ENCODE data around the gene PCBP2. TPM values are rescaled to one million over a fixed set of nuclear protein-coding genes. Genes with fewer than 3 reads are reported as not detected.
A peak's percentile ranks its signal among the peaks of the same experiment; 100 is the strongest.
"Not testable (repeated sequence)": the region's sequence is repeated elsewhere in the genome, so short reads cannot be mapped to it uniquely, and the experiment has no call there.

The PCBP2 gene
- total RNA-seq, 2 experiments from 2014 or later = 813 to 836 TPM

GRCh38 chr12:53423597-53423996 lies 28.3 kb upstream of the PCBP2 start, which contains the start of gene AMHR2:
AMHR2 (plus strand) TSS chr12:53423855; CDS start chr12:53423935, 80 bp downstream.
- no peaks in the 10 kb centered on the region for H3K36me3 Mint-ChIP-seq (ENCODE audit: low read depth)
- H3K4me1 Mint-ChIP-seq (ENCODE audit: low read depth) = peaks cover 11% of the 10 kb centered on the region
- no peak for ATAC-seq
- peak within 1 kb of the TSS; percentile 26 for H3K27ac Mint-ChIP-seq
- H3K4me3 Mint-ChIP-seq = no peak within 1 kb of the TSS
- no peaks in the 10 kb centered on the region for H3K9me3 Mint-ChIP-seq (ENCODE audit: insufficient read depth)
- DNase-seq = no peak
- CTCF ChIA-PET = interaction anchor here (0.8 to 7.5 kb wide), 5 partner anchors 69 to 103 kb away, joined by 3 to 171 read pairs (median 3); no protein-coding TSS in a partner anchor
- POLR2A ChIA-PET = no interaction called here
- H3K27me3 Mint-ChIP-seq (ENCODE audit: low read depth) = no peaks in the 10 kb centered on the region

- H3K4me1 Mint-ChIP-seq (ENCODE audit: low read depth) = peaks cover 11% of the 10 kb centered on the region
- POLR2A ChIA-PET = interaction anchor here (0.7 to 1.2 kb wide), 2 partner anchors 13 to 100 kb away, joined by 3 read pairs; no protein-coding TSS in a partner anchor
- no peak overlapping the region for H3K27ac Mint-ChIP-seq
- no peaks in the 10 kb centered on the region for H3K9me3 Mint-ChIP-seq (ENCODE audit: insufficient read depth)
- no peaks in the 10 kb centered on the region for H3K36me3 Mint-ChIP-seq (ENCODE audit: low read depth)
- H3K27me3 Mint-ChIP-seq (ENCODE audit: low read depth) = no peaks in the 10 kb centered on the region
- H3K4me3 Mint-ChIP-seq = no peak overlapping the region
- CTCF ChIA-PET = interaction anchor here (1.0 to 7.5 kb wide), 6 partner anchors 8 to 266 kb away, joined by 3 to 171 read pairs (median 4); partner anchors contain the start of gene AAAS
- DNase-seq (no peak), ATAC-seq (no peak)
Observed at GRCh38 chr12:53424626-53425514, 27.0 kb upstream of the PCBP2 start.

- Mint-ChIP-seq H3K4me1 (ENCODE audit: low read depth) (peaks cover 10% of the 10 kb centered on the region), H3K27ac (no peak overlapping the region), H3K36me3 (ENCODE audit: low read depth) (no peaks in the 10 kb centered on the region), H3K9me3 (ENCODE audit: insufficient read depth) (no peaks in the 10 kb centered on the region), H3K4me3 (no peak overlapping the region), H3K27me3 (ENCODE audit: low read depth) (no peaks in the 10 kb centered on the region)
- ATAC-seq = no peak
- ChIA-PET CTCF (interaction anchor here (1.0 to 7.5 kb wide), 6 partner anchors 9 to 266 kb away, joined by 3 to 171 read pairs (median 4); partner anchors contain the start of gene AAAS), POLR2A (interaction anchor here (1.0 to 1.2 kb wide), 3 partner anchors 15 to 117 kb away, joined by 3 read pairs; no protein-coding TSS in a partner anchor)
- DNase-seq = no peak
Observed at GRCh38 chr12:53425515-53426150, 26.3 kb upstream of the PCBP2 start.

DNA sequence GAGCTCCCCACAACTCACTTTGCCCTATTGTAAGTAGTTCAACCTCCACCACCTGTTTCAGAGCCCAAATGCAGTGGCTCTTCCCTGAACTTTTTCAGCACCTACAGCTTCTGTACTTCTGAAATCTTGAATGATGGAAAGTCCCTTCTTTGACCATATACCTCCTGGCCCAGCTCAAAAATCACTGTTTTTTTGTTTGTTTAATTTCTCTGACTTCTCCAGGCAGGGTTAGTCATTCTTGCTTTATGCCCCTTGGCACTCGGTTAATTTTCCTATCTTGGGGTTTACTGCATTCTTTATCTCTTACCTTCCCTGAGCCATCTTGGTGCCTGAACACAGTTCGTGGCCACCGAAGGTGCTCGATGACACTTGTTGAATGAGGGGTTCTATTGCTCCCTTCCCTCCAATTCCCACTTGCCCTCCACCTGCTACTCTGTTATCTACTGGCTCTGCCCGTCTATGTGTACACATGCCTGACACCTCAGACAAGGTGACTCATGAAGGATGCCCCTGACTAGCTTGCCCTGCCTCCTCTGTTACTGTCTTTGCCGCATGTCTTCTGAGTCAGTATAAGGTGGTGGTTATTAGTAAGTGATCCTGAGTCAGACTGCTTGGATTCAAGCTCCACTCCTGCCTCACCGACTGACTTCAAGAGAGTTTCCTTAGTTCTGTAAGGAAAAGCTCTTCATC lies 23.9 kb upstream of the PCBP2 start:
- ChIA-PET POLR2A (interaction anchor here (1.5 kb wide), 1 partner anchor 48 kb away, joined by 4 read pairs; the partner anchor contains the start of gene SP1), CTCF (interaction anchor here (0.9 to 2.3 kb wide), 4 partner anchors 46 to 107 kb away, joined by 3 to 16 read pairs (median 4); partner anchors contain the start of gene AAAS)
- Mint-ChIP-seq H3K4me1 (ENCODE audit: low read depth) (no peaks in the 10 kb centered on the region), H3K9me3 (ENCODE audit: insufficient read depth) (no peaks in the 10 kb centered on the region), H3K4me3 (no peak overlapping the region), H3K27ac (no peak overlapping the region), H3K36me3 (ENCODE audit: low read depth) (no peaks in the 10 kb centered on the region), H3K27me3 (ENCODE audit: low read depth) (no peaks in the 10 kb centered on the region)
- no peak for ATAC-seq
- DNase-seq = no peak

GRCh38 chr12:53428741-53429140 lies 23.2 kb upstream of the PCBP2 start:
- no peak for ATAC-seq
- CTCF ChIA-PET = interaction anchor here (1.4 to 2.3 kb wide), 2 partner anchors 76 to 108 kb away, joined by 4 to 16 read pairs; partner anchors contain the start of gene AAAS
- H3K4me3 Mint-ChIP-seq = no peak overlapping the region
- no peaks in the 10 kb centered on the region for H3K9me3 Mint-ChIP-seq (ENCODE audit: insufficient read depth)
- no peak for DNase-seq
- no peaks in the 10 kb centered on the region for H3K4me1 Mint-ChIP-seq (ENCODE audit: low read depth)
- H3K36me3 Mint-ChIP-seq (ENCODE audit: low read depth) = no peaks in the 10 kb centered on the region
- no peak overlapping the region for H3K27ac Mint-ChIP-seq
- no peaks in the 10 kb centered on the region for H3K27me3 Mint-ChIP-seq (ENCODE audit: low read depth)
- POLR2A ChIA-PET = interaction anchor here (1.5 kb wide), 1 partner anchor 49 kb away, joined by 4 read pairs; the partner anchor contains the start of gene SP1

DNA sequence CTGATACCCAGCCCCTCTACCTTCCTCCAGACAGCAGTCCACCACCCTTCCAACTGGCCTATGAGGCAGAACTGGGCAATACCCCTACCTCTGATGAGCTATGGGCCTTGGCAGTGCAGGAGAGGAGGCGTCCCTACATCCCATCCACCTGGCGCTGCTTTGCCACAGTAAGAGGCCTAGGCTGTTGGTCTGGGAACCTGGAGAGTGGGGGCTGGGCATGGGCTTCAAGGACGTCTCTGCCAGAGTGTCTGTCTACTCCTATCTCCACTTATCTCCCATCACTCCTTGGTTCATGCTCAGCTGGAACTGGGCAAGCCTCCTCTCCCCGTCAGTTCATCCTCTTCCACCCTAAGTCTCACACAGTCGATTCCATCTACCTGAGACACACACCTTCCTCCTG lies 21.8 kb upstream of the PCBP2 start:
- H3K9me3 Mint-ChIP-seq (ENCODE audit: insufficient read depth) = no peaks in the 10 kb centered on the region
- DNase-seq = no peak
- ATAC-seq = no peak
- CTCF ChIA-PET = interaction anchor here (1.2 to 4.4 kb wide), 3 partner anchors 9 to 109 kb away, joined by 4 to 18 read pairs (median 13); partner anchors contain the start of gene AAAS
- no peak overlapping the region for H3K4me3 Mint-ChIP-seq
- H3K27me3 Mint-ChIP-seq (ENCODE audit: low read depth) = no peaks in the 10 kb centered on the region
- H3K36me3 Mint-ChIP-seq (ENCODE audit: low read depth) = no peaks in the 10 kb centered on the region
- H3K4me1 Mint-ChIP-seq (ENCODE audit: low read depth) = no peaks in the 10 kb centered on the region
- H3K27ac Mint-ChIP-seq = no peak overlapping the region
- POLR2A ChIA-PET = no interaction called here

GRCh38 chr12:53431187-53431586 lies 20.7 kb upstream of the PCBP2 start:
- Mint-ChIP-seq H3K4me1 (ENCODE audit: low read depth) (no peaks in the 10 kb centered on the region), H3K27ac (no peak overlapping the region), H3K9me3 (ENCODE audit: insufficient read depth) (no peaks in the 10 kb centered on the region), H3K4me3 (no peak overlapping the region), H3K27me3 (ENCODE audit: low read depth) (no peaks in the 10 kb centered on the region), H3K36me3 (ENCODE audit: low read depth) (no peaks in the 10 kb centered on the region)
- ATAC-seq (no peak), DNase-seq (no peak)
- ChIA-PET POLR2A (interaction anchor here (1.2 kb wide), 1 partner anchor 10 kb away, joined by 3 read pairs; no protein-coding TSS in a partner anchor), CTCF (interaction anchor here (1.2 to 4.4 kb wide), 3 partner anchors 10 to 110 kb away, joined by 4 to 18 read pairs (median 13); partner anchors contain the start of gene AAAS)

DNA sequence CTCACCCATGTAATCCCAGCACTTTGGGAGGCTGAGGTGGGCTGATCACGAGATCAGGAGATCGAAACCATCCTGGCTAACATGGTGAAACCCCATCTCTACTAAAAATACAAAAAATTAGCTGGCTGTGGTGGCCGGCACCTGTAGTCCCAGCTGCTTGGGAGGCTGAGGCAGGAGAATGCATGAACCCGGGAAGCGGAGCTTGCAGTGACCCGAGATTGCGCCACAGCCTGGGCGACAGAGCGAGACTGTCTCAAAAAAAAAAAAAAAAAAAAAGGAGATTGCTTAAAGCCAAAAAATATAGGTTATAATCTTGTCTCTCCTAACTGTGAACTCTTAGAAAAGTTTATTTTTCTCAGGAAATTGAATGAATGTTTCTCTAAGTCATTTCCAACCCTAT lies 16.6 kb upstream of the PCBP2 start:
- H3K4me1 Mint-ChIP-seq (ENCODE audit: low read depth); H3K27me3 Mint-ChIP-seq (ENCODE audit: low read depth); H3K36me3 Mint-ChIP-seq (ENCODE audit: low read depth); H3K4me3 Mint-ChIP-seq; ATAC-seq; H3K9me3 Mint-ChIP-seq (ENCODE audit: insufficient read depth); CTCF ChIA-PET; H3K27ac Mint-ChIP-seq; DNase-seq; POLR2A ChIA-PET: not testable (repeated sequence)

- peaks cover 23% of the 10 kb centered on the region for H3K4me1 Mint-ChIP-seq (ENCODE audit: low read depth)
- ChIA-PET POLR2A (interaction anchor here (1.9 kb wide), 1 partner anchor 87 kb away, joined by 4 read pairs; no protein-coding TSS in a partner anchor), CTCF (interaction anchor here (0.9 to 2.5 kb wide), 6 partner anchors 14 to 118 kb away, joined by 3 to 6 read pairs (median 4); partner anchors contain the start of gene AAAS)
- not testable (repeated sequence) for H3K9me3 Mint-ChIP-seq (ENCODE audit: insufficient read depth); H3K4me3 Mint-ChIP-seq; H3K27me3 Mint-ChIP-seq (ENCODE audit: low read depth); DNase-seq; ATAC-seq
- peaks cover 22% of the 10 kb centered on the region for H3K36me3 Mint-ChIP-seq (ENCODE audit: low read depth)
- peak overlapping the region; percentile 22 for H3K27ac Mint-ChIP-seq
Observed at GRCh38 chr12:53439582-53439981, 12.3 kb upstream of the PCBP2 start.

DNA sequence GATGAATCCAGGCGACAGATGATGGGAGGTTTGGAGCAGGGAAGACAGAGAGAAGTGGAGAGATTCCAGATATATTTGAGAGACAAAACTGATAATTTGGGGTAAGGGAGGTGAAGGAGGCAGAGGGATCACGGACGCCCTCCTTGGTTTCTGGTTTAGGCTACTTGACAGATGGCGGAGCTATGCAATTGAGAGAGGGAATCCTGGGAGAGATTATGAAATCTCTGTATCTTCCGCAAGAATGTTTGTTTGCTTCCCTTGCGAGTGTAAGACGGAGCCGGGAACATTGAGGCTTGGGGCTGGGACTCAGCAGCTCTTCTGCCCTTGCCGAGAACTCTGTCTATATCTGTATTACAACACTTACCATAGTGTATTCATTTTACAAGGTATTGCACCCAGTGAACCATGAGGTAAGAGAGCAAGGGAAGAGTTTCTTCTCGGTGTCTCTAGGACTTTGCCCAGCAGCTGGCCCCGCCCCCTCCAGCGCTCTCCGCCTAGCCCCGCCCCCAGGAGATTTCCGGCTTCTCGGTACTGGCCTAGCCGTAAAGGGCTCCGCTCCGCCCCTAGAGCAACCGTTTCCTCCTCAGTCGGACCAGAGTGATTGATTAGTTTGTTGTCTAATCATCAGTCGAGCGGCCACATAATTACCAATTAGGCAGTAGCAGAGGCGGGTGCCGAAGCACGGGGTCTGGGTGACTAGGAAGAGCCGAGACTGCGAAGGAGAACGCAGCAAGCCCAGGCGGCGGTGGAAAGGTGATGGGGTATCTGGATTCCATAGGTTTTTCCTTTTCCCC lies 10.7 kb upstream of the PCBP2 start, which contains the start of gene PRR13:
Gene PRR13, plus strand, starts transcription at position 695 of the 794 bp plus-strand sequence. CDS start 981 bp downstream, outside the sequence.
- peak; percentile 100 for DNase-seq
- Mint-ChIP-seq H3K4me1 (ENCODE audit: low read depth) (peaks cover 39% of the 10 kb centered on the region), H3K27ac (peak within 1 kb of the TSS; percentile 95), H3K36me3 (ENCODE audit: low read depth) (peaks cover 38% of the 10 kb centered on the region), H3K4me3 (peak within 1 kb of the TSS; percentile 97), H3K9me3 (ENCODE audit: insufficient read depth) (no peaks in the 10 kb centered on the region), H3K27me3 (ENCODE audit: low read depth) (no peaks in the 10 kb centered on the region)
- CTCF ChIA-PET = interaction anchor here (1.0 to 2.5 kb wide), 7 partner anchors 16 to 767 kb away, joined by 3 to 11 read pairs (median 5); partner anchors contain the start of gene AAAS
- POLR2A ChIA-PET = interaction anchor here (0.7 to 1.9 kb wide), 10 partner anchors 10 to 393 kb away, joined by 3 to 5 read pairs (median 3); partner anchors contain the start of gene MAP3K12
- ATAC-seq = peak; percentile 100
